ENCODE data around the gene OR5J2. TPM values are rescaled to one million over a fixed set of nuclear protein-coding genes. Genes with fewer than 3 reads are reported as not detected.
"Not testable (repeated sequence)": the region's sequence is repeated elsewhere in the genome, so short reads cannot be mapped to it uniquely, and the experiment has no call there.

The OR5J2 gene
- not detected in 2 replicates for total RNA-seq

DNA sequence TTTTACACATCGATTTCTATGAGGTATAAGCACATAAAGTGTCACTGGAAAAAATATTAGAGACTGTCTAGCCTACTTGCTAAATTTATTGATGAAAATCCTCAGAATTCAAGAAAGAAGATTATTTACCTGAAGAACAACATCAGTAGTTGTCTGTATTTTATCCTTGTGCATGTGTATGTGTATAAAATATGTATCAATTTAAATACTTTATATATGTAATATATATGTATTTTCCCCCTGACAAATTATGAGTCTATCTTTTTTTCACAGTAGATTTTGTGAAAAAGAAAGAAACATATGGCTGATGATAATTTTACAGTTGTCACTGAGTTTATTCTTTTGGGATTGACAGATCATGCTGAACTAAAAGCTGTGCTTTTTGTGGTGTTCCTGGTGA lies at the start of gene OR5J2:
TSS of gene OR5J2 (plus strand) at position 301 of the 400 bp plus-strand sequence. CDS start at position 301, 0 bp downstream.
- DNase-seq (ENCODE audit: low read depth) = no peak

GRCh38 chr11:56140151-56140661 lies 36.2 kb upstream of the OR5J2 start, which contains the start of gene OR8J3:
TSS of gene OR8J3 (minus strand) at chr11:56140201. CDS start at chr11:56137718, 2,483 bp downstream.
- DNase-seq (ENCODE audit: low read depth) = no peak

GRCh38 chr11:56143681-56144080 lies 32.7 kb upstream of the OR5J2 start:
- DNase-seq (ENCODE audit: low read depth) = not testable (repeated sequence)

GRCh38 chr11:56151376-56151775 lies 25.0 kb upstream of the OR5J2 start:
- no peak for DNase-seq (ENCODE audit: low read depth)

DNA sequence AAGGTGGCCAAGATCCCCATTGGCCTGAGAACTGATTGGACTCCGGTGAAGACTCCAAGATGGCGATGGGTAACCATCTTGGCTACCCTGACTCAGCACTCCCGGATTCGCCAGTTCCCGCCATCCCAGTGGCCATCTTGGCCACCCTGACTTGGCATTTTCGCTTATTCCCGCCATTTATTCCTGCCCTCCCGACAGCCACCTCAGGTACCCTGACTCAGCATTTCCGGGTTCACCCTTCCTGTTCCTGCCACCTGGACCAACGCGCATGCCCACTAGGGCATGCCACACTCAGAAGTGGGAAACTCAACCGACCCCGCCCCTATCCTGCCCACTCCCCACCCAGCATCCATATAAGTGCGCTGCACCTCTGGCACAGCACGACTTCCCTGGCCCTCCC lies 24.1 kb upstream of the OR5J2 start:
- DNase-seq (ENCODE audit: low read depth) = no peak

GRCh38 chr11:56160217-56160616 lies 16.2 kb upstream of the OR5J2 start, which contains the start of gene OR8K5:
TSS of gene OR8K5 (minus strand) at chr11:56160317. CDS start at chr11:56160317, 0 bp downstream.
- no peak for DNase-seq (ENCODE audit: low read depth)

GRCh38 chr11:56163804-56164203 lies 12.6 kb upstream of the OR5J2 start:
- DNase-seq (ENCODE audit: low read depth) = no peak

DNA sequence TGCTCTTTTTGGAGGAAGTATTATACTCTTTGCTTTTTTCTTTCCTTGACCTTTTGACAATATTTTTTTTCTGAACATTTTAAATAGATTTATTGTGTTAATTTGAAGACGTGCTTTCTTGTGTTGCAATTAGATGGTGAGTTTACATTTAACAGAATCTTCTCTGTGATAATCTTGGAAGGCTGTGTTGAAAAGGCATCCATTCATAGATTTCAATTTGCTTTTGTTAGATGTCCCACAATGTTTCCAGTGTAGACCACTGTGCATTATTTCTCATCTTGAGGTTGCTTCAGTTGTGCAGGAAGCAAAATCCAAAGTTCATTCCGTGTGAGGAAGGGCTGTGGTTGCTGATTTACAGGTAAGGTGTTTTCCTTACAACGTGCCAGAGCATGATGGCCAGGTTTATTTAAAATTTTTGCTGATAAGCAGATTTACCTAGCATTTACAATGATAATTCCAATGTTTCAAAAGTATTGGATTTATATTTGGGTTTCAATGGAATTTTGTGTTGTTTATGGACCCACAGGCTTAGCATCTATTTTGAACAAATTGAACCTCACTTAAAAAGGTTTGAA lies 4.1 kb upstream of the OR5J2 start:
- DNase-seq (ENCODE audit: low read depth) = no peak

- DNase-seq (ENCODE audit: low read depth) = no peak
Measured at GRCh38 chr11:56183459-56183858, 7.0 kb downstream of the OR5J2 start.

DNA sequence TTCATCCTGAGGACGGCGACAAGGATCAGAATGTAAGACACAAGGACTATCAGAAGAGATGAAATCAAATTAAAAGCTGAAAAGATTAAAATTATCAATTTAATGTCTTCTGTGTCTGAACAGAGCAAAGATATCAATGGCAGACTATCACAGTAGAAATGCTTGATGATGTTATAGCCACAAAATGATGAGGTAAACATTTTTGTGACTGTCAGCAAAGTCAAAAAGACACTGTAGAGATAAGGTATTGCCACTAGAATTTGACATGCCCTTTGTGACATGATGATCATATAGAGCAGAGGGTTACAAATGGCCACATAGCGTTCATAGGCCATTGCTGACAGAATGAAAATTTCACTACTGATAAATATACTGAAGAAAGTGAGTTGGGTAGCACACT lies 12.2 kb downstream of the OR5J2 start:
- no peak for DNase-seq (ENCODE audit: low read depth)

- no peak for DNase-seq (ENCODE audit: low read depth)
Measured at GRCh38 chr11:56196705-56197104, 20.3 kb downstream of the OR5J2 start.

GRCh38 chr11:56197367-56197766 lies 20.9 kb downstream of the OR5J2 start:
- DNase-seq (ENCODE audit: low read depth) = no peak

GRCh38 chr11:56207790-56208189 lies 31.4 kb downstream of the OR5J2 start:
- no peak for DNase-seq (ENCODE audit: low read depth)

DNA sequence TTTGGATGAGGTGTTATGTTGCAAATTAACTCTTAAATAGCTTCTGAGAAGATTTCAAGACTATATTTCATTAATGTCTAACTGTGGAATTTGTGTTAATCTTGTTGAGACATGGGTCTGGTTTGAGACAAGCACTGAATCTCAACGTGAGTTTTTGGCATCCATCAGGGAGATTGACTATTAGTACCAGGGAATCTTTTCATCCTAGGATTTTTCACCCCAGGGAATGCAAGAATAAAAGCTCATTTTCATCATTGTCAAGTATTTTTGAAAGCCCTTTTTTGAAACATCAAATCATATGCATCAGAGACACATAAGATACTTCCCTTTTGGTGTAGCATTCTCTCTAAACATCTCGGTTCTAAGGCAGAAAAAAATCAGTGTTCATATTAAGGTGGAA lies 38.1 kb downstream of the OR5J2 start:
- DNase-seq (ENCODE audit: low read depth) = no peak

GRCh38 chr11:56219735-56220134 lies 43.3 kb downstream of the OR5J2 start:
- not testable (repeated sequence) for DNase-seq (ENCODE audit: low read depth)

Other genes with a start within 250 kb of the OR5J2 start
- not detected in 2 replicates for gene OR5I1, start 240.2 kb upstream of the OR5J2 start, total RNA-seq
- gene OR10AG1, start 206.7 kb upstream of the OR5J2 start, total RNA-seq = not detected in 2 replicates
- gene OR5F1, start 182.0 kb upstream of the OR5J2 start, total RNA-seq = not detected in 2 replicates
- gene OR5AS1, start 149.0 kb upstream of the OR5J2 start, total RNA-seq = not detected in 2 replicates
- gene OR8I2, start 83.3 kb upstream of the OR5J2 start, total RNA-seq = not detected in 2 replicates
- gene OR8H2, start 72.9 kb upstream of the OR5J2 start, total RNA-seq = not detected in 2 replicates
- gene OR8H3, start 54.2 kb upstream of the OR5J2 start, total RNA-seq = not detected in 2 replicates
- gene OR8J3, start 36.4 kb upstream of the OR5J2 start, total RNA-seq = not detected in 2 replicates
- not detected in 2 replicates for gene OR8K5, start 16.3 kb upstream of the OR5J2 start, total RNA-seq
- not detected in 2 replicates for gene OR5T2, start 57.6 kb downstream of the OR5J2 start, total RNA-seq
- gene OR5T3, start 75.6 kb downstream of the OR5J2 start, total RNA-seq = not detected in 2 replicates
- not detected in 2 replicates for gene OR5T1, start 97.5 kb downstream of the OR5J2 start, total RNA-seq
- not detected in 2 replicates for gene OR8H1, start 115.6 kb downstream of the OR5J2 start, total RNA-seq
- not detected in 2 replicates for gene OR8K3, start 138.5 kb downstream of the OR5J2 start, total RNA-seq
- gene OR8K1, start 169.4 kb downstream of the OR5J2 start, total RNA-seq = not detected in 2 replicates
- gene OR8J1, start 177.7 kb downstream of the OR5J2 start, total RNA-seq = not detected in 2 replicates
- gene OR8U1, start 199.0 kb downstream of the OR5J2 start, total RNA-seq = not detected in 2 replicates
- gene OR5AL1, start 236.1 kb downstream of the OR5J2 start, total RNA-seq = not detected in 2 replicates